ENCODE measurements around the gene PDGFB. TPM values are rescaled to one million over a fixed set of nuclear protein-coding genes. Genes with fewer than 3 reads are reported as not detected.

The PDGFB gene
- total RNA-seq, 1 experiment from 2014 or later, result 8.3 TPM

DNA sequence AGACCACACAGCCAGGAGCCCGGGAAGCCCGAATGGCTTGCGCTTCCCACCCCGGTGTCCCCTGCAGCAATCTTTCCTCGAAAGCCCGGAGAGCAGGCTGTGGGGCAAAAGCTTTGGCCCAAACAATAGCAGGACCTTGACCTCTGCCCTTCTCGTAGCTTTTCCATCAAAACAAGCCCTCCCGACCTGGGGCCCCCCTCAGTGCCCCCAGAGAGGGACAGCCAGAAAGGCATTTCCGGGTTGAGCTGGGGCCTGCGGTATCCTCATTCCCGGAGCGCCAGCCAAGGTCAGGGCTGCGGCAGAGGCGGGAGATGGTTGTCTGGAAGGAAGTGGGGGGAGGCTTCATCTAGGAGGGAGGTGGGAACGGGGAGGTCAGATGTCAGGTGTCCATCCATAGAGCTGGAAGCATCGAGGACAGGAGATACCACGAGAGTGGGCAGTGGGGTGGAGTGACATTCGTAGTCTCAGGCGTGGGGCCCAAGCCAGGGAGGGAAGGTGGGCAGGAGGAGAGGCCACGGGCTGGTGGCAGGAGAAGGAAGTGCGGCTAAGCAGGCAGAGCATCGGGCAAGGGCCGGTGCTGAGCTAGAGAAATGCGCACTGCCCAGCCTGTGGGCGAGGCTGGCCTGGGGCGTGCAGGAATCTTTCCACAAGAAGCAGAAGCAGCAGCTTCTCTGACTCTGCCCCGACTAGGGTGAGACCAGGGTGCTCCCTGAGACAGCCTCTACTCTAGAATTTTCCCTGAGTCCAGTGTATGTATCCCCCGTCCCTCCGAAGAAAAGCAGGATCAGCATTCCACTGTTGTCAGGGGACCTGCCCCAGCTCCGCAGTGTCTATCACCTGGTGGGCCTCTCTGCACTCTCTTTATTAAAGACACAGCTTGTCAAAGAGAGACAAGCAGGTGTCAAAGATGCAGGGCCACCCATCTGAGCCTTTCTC lies 14.3 kb downstream of the PDGFB start:
- POLR2A ChIA-PET, result no interaction called here
- no peak overlapping the region for H3K27ac Mint-ChIP-seq (ENCODE audit: unreplicated experiment)
- 0 out of 2 replicates have a peak, but pooled peaks cover 1% of the 10 kb centered on the region for H3K36me3 ChIP-seq (ENCODE audit: control insufficient read depth, insufficient read depth, low read length)

DNA sequence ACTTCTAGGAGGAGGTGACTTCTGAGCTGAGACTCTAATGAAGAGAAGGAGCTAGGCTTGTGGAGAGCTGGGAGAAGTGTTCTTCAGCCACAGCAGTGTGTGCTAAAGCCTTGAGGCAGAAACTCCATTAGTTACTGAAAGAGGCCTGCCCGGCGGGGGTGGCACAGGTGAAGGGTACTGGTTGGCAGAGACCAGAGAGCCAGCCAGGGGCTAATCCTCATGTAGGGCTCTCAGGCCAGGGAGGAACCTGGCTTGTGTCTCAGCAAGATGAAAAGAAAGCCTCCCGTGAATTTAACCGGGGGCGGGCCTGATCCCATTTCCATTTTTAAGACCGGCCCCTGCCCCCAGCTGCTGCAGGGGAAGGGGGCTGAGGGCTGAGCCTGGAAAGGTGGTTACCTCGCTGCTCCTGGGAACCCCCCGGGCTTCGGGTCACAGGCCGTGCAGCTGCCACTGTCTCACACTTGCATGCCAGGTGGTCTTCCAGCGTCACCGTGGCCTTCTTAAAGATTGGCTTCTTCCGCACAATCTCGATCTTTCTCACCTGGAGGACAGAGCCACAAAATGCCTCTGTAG lies 15.0 kb downstream of the PDGFB start:
- peaks cover 17% of the 10 kb centered on the region for H3K36me3 Mint-ChIP-seq (ENCODE audit: insufficient read depth, unreplicated experiment)
- TF ChIP-seq, protein P1, sequence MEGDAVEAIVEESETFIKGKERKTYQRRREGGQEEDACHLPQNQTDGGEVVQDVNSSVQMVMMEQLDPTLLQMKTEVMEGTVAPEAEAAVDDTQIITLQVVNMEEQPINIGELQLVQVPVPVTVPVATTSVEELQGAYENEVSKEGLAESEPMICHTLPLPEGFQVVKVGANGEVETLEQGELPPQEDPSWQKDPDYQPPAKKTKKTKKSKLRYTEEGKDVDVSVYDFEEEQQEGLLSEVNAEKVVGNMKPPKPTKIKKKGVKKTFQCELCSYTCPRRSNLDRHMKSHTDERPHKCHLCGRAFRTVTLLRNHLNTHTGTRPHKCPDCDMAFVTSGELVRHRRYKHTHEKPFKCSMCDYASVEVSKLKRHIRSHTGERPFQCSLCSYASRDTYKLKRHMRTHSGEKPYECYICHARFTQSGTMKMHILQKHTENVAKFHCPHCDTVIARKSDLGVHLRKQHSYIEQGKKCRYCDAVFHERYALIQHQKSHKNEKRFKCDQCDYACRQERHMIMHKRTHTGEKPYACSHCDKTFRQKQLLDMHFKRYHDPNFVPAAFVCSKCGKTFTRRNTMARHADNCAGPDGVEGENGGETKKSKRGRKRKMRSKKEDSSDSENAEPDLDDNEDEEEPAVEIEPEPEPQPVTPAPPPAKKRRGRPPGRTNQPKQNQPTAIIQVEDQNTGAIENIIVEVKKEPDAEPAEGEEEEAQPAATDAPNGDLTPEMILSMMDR (IDR thresholded peaks at IDR 0.05; ENCODE audit: insufficient read depth in 1 of 2, low read depth in 1 of 2, low read length in 1 of 2, severe bottlenecking in 1 of 2, unreplicated experiment in 1 of 2), result no peak
- H3K4me1 Mint-ChIP-seq (ENCODE audit: low read depth, unreplicated experiment), result no peaks in the 10 kb centered on the region
- ChIA-PET POLR2A (no interaction called here), CTCF (interaction anchor here (0.6 kb wide), 1 partner anchor 15 kb away, joined by 3 read pairs; no protein-coding TSS in a partner anchor)
- H3K9me3 ChIP-seq, result no peaks in the 10 kb centered on the region
- no peaks in the 10 kb centered on the region for H3K4me1 ChIP-seq
- no peak overlapping the region for H3K4me3 Mint-ChIP-seq (ENCODE audit: unreplicated experiment)
- no TSS peak for BruUV-seq (replicated peaks)
- no peak overlapping the region for H3K27ac Mint-ChIP-seq (ENCODE audit: unreplicated experiment)
- H3K4me3 ChIP-seq (ENCODE audit: low read depth, low read length), result no peak overlapping the region
- intact Hi-C loops (cut with micrococcal nuclease; ENCODE audit: unreplicated experiment), result no loop called here
- no peaks in the 10 kb centered on the region for H3K27me3 Mint-ChIP-seq (ENCODE audit: insufficient read depth, unreplicated experiment)
- no peaks in the 10 kb centered on the region for H3K27me3 ChIP-seq (replicated peaks; ENCODE audit: control insufficient read depth, insufficient read depth, low read length)
- no peak for DNase-seq
- H3K9me3 Mint-ChIP-seq (ENCODE audit: unreplicated experiment), result no peaks in the 10 kb centered on the region
- 0 out of 2 replicates have a peak, but pooled peaks cover 1% of the 10 kb centered on the region for H3K36me3 ChIP-seq (ENCODE audit: control insufficient read depth, insufficient read depth, low read length)

More for the DNA sequence above, 14.3 kb downstream of the PDGFB start:
- no TSS peak for BruUV-seq (replicated peaks)
- Mint-ChIP-seq H3K27me3 (ENCODE audit: insufficient read depth, unreplicated experiment) (no peaks in the 10 kb centered on the region), H3K4me3 (ENCODE audit: unreplicated experiment) (no peak overlapping the region), H3K9me3 (ENCODE audit: unreplicated experiment) (no peaks in the 10 kb centered on the region), H3K4me1 (ENCODE audit: low read depth, unreplicated experiment) (no peaks in the 10 kb centered on the region), H3K36me3 (ENCODE audit: insufficient read depth, unreplicated experiment) (peaks cover 17% of the 10 kb centered on the region)
- DNase-seq, result no peak
- Histone ChIP-seq H3K4me3 (ENCODE audit: low read depth, low read length) (no peak overlapping the region), H3K4me1 (no peaks in the 10 kb centered on the region), H3K27me3 (replicated peaks; ENCODE audit: control insufficient read depth, insufficient read depth, low read length) (no peaks in the 10 kb centered on the region), H3K9me3 (no peaks in the 10 kb centered on the region)
- CTCF ChIA-PET, result interaction anchor here (0.6 kb wide), 2 partner anchors 10 to 16 kb away, joined by 3 read pairs; no protein-coding TSS in a partner anchor
- TF ChIP-seq, protein P1 (IDR thresholded peaks at IDR 0.05; ENCODE audit: insufficient read depth in 1 of 2, low read depth in 1 of 2, low read length in 1 of 2, severe bottlenecking in 1 of 2, unreplicated experiment in 1 of 2), result no peak
- intact Hi-C loops (cut with micrococcal nuclease; ENCODE audit: unreplicated experiment), result no loop called here

DNA sequence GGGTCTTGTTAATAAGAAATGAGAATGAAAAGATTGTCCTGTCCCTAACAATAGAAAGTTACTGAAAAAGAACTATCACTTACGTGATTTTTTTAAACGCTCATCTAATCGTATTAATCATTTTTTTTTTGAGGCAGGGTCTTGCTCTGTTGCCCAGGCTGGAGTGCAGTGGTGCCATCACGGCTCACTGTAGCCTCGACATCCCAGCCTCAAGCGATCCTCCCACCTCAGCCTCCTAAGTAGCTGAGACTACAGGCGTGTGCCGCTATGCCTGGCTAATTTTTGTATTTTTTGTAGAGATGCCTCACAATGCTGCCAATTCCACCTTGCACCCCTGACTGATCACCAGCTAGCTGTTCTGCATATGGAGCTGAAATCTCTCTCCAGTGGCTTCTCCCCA lies 15.7 kb downstream of the PDGFB start:
- Mint-ChIP-seq H3K27ac (ENCODE audit: unreplicated experiment) (no peak overlapping the region), H3K4me1 (ENCODE audit: low read depth, unreplicated experiment) (no peaks in the 10 kb centered on the region), H3K9me3 (ENCODE audit: unreplicated experiment) (no peaks in the 10 kb centered on the region), H3K27me3 (ENCODE audit: insufficient read depth, unreplicated experiment) (no peaks in the 10 kb centered on the region), H3K36me3 (ENCODE audit: insufficient read depth, unreplicated experiment) (peaks cover 17% of the 10 kb centered on the region), H3K4me3 (ENCODE audit: unreplicated experiment) (no peak overlapping the region)
- ChIA-PET CTCF (no interaction called here), POLR2A (no interaction called here)
- TF ChIP-seq, protein P1 (IDR thresholded peaks at IDR 0.05; ENCODE audit: insufficient read depth in 1 of 2, low read depth in 1 of 2, low read length in 1 of 2, severe bottlenecking in 1 of 2, unreplicated experiment in 1 of 2), result no peak
- Histone ChIP-seq H3K27me3 (replicated peaks; ENCODE audit: control insufficient read depth, insufficient read depth, low read length) (no peaks in the 10 kb centered on the region), H3K36me3 (ENCODE audit: control insufficient read depth, insufficient read depth, low read length) (0 out of 2 replicates have a peak, but pooled peaks cover 1% of the 10 kb centered on the region), H3K9me3 (no peaks in the 10 kb centered on the region), H3K4me1 (no peaks in the 10 kb centered on the region), H3K4me3 (ENCODE audit: low read depth, low read length) (no peak overlapping the region)
- DNase-seq, result no peak
- intact Hi-C loops (cut with micrococcal nuclease; ENCODE audit: unreplicated experiment), result no loop called here
- BruUV-seq (replicated peaks), result no TSS peak

All from Caco-2 (cell line).